A673 (cell line): Measurements from ENCODE around the gene NHS. TPM values are rescaled to one million over a fixed set of nuclear protein-coding genes. Genes with fewer than 3 reads are reported as not detected.
"Not testable (repeated sequence)": the region's sequence is repeated elsewhere in the genome, so short reads cannot be mapped to it uniquely, and the experiment has no call there.

Experiments used
- BruUV-seq: library from RNA; stranded (reverse); fragments of 400-500 nt; replicated peaks from 2 replicates; lab custom pipeline; 2021; lab: Mats Ljungman, UMichigan
- CTCF ChIA-PET: fragments of 300-600 bp; sonication (Branson Sonifier 250); formaldehyde crosslinking; loops from one replicate; lab custom pipeline; 2022; ENCODE audit warnings: antibody characterized with exemption; lab: Charles Lee
- POLR2A ChIA-PET: fragments of 300-600 bp; sonication (Branson Sonifier 250); formaldehyde crosslinking; loops from one replicate; lab custom pipeline; 2022; ENCODE audit warnings: antibody characterized with exemption; ENCODE audit not compliant: low non-redundant PET; lab: Charles Lee
- DNase-seq: peaks from one replicate; pipeline ENCODE4 v3.0.0-alpha.2; 2015; ENCODE audit warnings: low spot score
- H3K27ac ChIP-seq: fragments of 200-600 bp; sonication (generic); 2 replicates; pipeline ENCODE4 v1.5.1; 2016; ENCODE audit warnings: mixed run types, low read depth, mild to moderate bottlenecking, mixed read lengths, antibody characterized with exemption, low read length; ENCODE audit not compliant: poor library complexity, severe bottlenecking
- H3K27me3 ChIP-seq: fragments of 200-600 bp; sonication (generic); replicated peaks from 2 replicates; pipeline ENCODE4 v1.6.1; 2017; ENCODE audit warnings: mixed run types, low read depth, mild to moderate bottlenecking, mixed read lengths, antibody characterized with exemption, low read length; ENCODE audit not compliant: insufficient read depth, poor library complexity
- H3K36me3 ChIP-seq: fragments of 200-600 bp; sonication (generic); 2 replicates; pipeline ENCODE4 v1.6.1; 2016; ENCODE audit warnings: mixed run types, mild to moderate bottlenecking, mixed read lengths, antibody characterized with exemption, low read length; ENCODE audit not compliant: insufficient read depth, poor library complexity, severe bottlenecking
- H3K4me1 ChIP-seq: fragments of 200-600 bp; sonication (generic); 2 replicates; pipeline ENCODE4 v1.6.1; 2017; ENCODE audit warnings: mixed run types, mild to moderate bottlenecking, mixed read lengths, antibody characterized with exemption, low read length; ENCODE audit not compliant: insufficient read depth, poor library complexity, severe bottlenecking
- H3K4me3 ChIP-seq: fragments of 200-600 bp; sonication (generic); 2 replicates; pipeline ENCODE4 v1.5.1; 2016; ENCODE audit warnings: low read depth, mixed run types, mild to moderate bottlenecking, mixed read lengths, low read length; ENCODE audit not compliant: poor library complexity, severe bottlenecking
- H3K9me3 ChIP-seq: fragments of 200-600 bp; sonication (generic); 2 replicates; pipeline ENCODE4 v1.6.1; 2016; ENCODE audit warnings: mixed run types, low read depth, mild to moderate bottlenecking, mixed read lengths, antibody characterized with exemption, low read length; ENCODE audit not compliant: poor library complexity, severe bottlenecking
- EZH2 ChIP-seq: fragments of 200-600 bp; sonication (generic); IDR thresholded peaks from 2 replicates; pipeline ENCODE4 v1.6.1; 2017; ENCODE audit warnings: borderline replicate concordance, low read depth, mild to moderate bottlenecking, mixed read lengths, antibody characterized with exemption, low read length; ENCODE audit not compliant: poor library complexity, severe bottlenecking
- intact Hi-C: fragments of 100-400 bp; cut with micrococcal nuclease; formaldehyde crosslinking; loops from one replicate; pipeline ENCODE4 v1.10.0; 2022; ENCODE audit not compliant: unreplicated experiment
- total RNA-seq: library from RNA; stranded (reverse); gene quantifications from 2 replicates; pipeline ENCODE4 v1.2.3, GENCODE V29; 2021
- TF ChIP-seq, protein P1 (sequence below): fragments of 300-800, 200-600 bp; sonication (generic); conservative IDR thresholded peaks from 2 replicates; pipeline ENCODE4 v1.5.1; 2017; ENCODE audit warnings: low read depth, mild to moderate bottlenecking, antibody characterized with exemption, low read length, moderate library complexity, mixed read lengths

Gene NHS
- total RNA-seq, 1 experiment from 2014 or later = 0.37 TPM

DNA sequence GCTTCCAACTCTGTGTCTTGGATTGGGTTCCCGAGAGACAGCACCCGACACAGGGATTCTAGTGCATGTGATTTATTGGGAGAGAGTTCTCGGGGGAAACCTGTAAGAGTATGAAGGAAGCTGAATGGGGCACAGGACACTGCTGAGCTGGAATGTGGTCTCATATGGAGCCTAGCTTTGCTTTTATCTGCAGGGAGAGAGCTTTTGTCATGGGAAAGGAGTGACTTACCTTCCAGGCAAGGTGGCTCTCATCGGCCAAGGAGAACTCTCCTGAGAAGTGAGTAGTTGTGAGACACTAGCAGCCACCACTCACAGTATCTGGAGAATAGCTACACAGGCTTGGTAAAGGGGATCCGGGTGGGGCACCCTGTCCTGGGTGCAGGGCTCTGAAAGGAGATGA is 124.5 kb downstream of the NHS start:
- Histone ChIP-seq H3K9me3 (no peaks in the 10 kb centered on the region), H3K27ac (no peak overlapping the region), H3K36me3 (no peaks in the 10 kb centered on the region), H3K4me3 (no peak overlapping the region), H3K4me1 (no peaks in the 10 kb centered on the region), H3K27me3 (peaks cover 26% of the 10 kb centered on the region)
- POLR2A ChIA-PET = no interaction called here
- BruUV-seq = no TSS peak
- DNase-seq = no peak
- CTCF ChIA-PET = no interaction called here
- TF ChIP-seq, protein P1, sequence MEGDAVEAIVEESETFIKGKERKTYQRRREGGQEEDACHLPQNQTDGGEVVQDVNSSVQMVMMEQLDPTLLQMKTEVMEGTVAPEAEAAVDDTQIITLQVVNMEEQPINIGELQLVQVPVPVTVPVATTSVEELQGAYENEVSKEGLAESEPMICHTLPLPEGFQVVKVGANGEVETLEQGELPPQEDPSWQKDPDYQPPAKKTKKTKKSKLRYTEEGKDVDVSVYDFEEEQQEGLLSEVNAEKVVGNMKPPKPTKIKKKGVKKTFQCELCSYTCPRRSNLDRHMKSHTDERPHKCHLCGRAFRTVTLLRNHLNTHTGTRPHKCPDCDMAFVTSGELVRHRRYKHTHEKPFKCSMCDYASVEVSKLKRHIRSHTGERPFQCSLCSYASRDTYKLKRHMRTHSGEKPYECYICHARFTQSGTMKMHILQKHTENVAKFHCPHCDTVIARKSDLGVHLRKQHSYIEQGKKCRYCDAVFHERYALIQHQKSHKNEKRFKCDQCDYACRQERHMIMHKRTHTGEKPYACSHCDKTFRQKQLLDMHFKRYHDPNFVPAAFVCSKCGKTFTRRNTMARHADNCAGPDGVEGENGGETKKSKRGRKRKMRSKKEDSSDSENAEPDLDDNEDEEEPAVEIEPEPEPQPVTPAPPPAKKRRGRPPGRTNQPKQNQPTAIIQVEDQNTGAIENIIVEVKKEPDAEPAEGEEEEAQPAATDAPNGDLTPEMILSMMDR = no peak
- no peak for TF ChIP-seq EZH2
- intact Hi-C loops = loop anchor here (10.0 kb wide), 1 partner anchor 65 kb away; no protein-coding TSS in a partner anchor

DNA sequence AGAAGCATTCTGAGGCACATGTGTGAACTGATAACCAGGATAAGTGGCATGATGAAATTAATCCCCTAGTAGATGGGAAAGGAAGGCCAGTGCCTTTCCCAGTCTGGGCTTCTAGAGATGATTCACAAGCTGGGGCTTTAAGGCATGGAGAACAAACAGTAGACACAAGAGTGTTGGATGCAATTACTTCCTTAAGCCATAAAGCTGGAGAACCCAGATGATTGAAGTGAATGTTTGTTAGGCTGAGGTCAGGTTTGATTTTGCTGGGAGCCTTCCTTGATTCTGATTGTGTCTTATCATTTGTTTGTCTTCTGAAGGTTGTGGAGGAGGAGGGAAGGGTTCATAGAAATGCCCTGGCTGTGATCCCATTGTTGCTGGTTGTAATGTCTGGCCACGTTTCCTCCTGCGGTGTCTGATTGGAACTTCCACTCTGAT is 125.2 kb downstream of the NHS start:
- Histone ChIP-seq H3K27ac (no peak overlapping the region), H3K9me3 (no peaks in the 10 kb centered on the region), H3K36me3 (no peaks in the 10 kb centered on the region), H3K4me3 (no peak overlapping the region), H3K27me3 (peaks cover 20% of the 10 kb centered on the region), H3K4me1 (no peaks in the 10 kb centered on the region)
- BruUV-seq = no TSS peak
- intact Hi-C loops = no loop called here
- CTCF ChIA-PET = no interaction called here
- TF ChIP-seq EZH2 = no peak
- TF ChIP-seq, protein P1 = no peak
- POLR2A ChIA-PET = no interaction called here
- no peak for DNase-seq

DNA sequence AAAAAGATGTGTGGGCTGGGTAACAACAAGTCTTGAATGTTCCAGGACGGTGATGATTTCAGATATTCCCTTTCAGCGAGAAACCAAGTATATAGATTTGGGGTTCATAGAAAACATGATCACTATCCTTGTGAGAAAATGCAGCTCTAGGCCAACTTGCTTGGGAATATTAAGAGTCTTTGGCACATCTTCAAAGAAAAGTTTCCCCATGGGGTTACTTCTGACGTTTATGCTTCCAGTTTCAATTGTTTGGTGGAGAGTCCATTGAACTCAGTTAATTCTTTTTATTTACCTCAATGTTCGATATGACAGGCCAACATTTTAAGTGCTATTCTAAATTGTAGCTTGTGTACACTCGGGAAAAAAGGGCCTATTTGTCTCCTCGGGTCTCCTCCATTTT is 126.7 kb downstream of the NHS start:
- Histone ChIP-seq H3K27ac (no peak overlapping the region), H3K27me3 (peaks cover 6% of the 10 kb centered on the region), H3K9me3 (peaks cover 3% of the 10 kb centered on the region), H3K4me1 (no peaks in the 10 kb centered on the region), H3K4me3 (no peak overlapping the region), H3K36me3 (no peaks in the 10 kb centered on the region)
- ChIA-PET POLR2A (no interaction called here), CTCF (no interaction called here)
- BruUV-seq = no TSS peak
- no peak for DNase-seq
- TF ChIP-seq, protein P1 = no peak
- TF ChIP-seq EZH2 = no peak
- intact Hi-C loops = no loop called here

DNA sequence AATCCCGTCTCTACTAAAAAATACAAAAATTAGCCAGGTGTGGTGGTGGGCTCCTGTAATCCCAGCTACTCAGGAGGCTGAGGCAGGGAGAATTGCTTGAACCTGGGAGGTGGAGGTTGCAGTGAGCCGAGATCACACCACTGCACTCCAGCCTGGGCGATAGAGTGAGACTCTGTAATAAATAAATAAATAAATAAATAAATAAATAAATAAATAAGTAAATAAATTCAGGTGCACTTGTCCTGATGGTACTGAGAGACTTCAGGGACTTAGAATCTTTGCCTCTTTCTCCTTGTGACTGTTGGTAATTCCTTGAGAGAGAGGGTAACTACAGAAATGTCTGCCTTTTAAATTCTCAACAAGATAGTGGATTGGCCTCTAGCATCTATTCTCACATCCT is 131.4 kb downstream of the NHS start:
- H3K27ac ChIP-seq, H3K9me3 ChIP-seq, H3K27me3 ChIP-seq, H3K4me3 ChIP-seq, BruUV-seq, CTCF ChIA-PET, H3K36me3 ChIP-seq, POLR2A ChIA-PET, intact Hi-C loops, DNase-seq, H3K4me1 ChIP-seq: not testable (repeated sequence)
